Measurements from ENCODE around the gene FIBP.
"Not testable (repeated sequence)": the region's sequence is repeated elsewhere in the genome, so short reads cannot be mapped to it uniquely, and the experiment has no call there.

FIBP gene

GRCh38 chr11:65859812-65860277 is 28.4 kb downstream of the FIBP start:
- no peak for DNase-seq (ENCODE audit: low read depth in 3 of 3)

- DNase-seq (ENCODE audit: low read depth in 3 of 3) = peak; percentile 96 to 99 (median 99)
Measured at GRCh38 chr11:65859095-65859811, 29.0 kb downstream of the FIBP start.

GRCh38 chr11:65858681-65859087 is 29.6 kb downstream of the FIBP start:
- no peak for DNase-seq (ENCODE audit: low read depth in 3 of 3)

GRCh38 chr11:65857853-65858680 is 30.2 kb downstream of the FIBP start, which contains the start of gene CFL1:
Gene CFL1 (minus strand): TSS chr11:65858180. CDS start chr11:65858099, 81 bp downstream.
- peak; percentile 94 to 98 (median 96) for DNase-seq (ENCODE audit: low read depth in 3 of 3)

- peak in 1 of 3 donors; percentile 32 for DNase-seq (ENCODE audit: low read depth in 3 of 3)
Measured at GRCh38 chr11:65857500-65857852, 30.8 kb downstream of the FIBP start.

- DNase-seq (ENCODE audit: low read depth in 3 of 3) = peak; percentile 65 to 83 (median 72)
Measured at GRCh38 chr11:65856689-65857499, 31.4 kb downstream of the FIBP start.

- DNase-seq (ENCODE audit: low read depth in 3 of 3) = no peak
Measured at GRCh38 chr11:65855927-65856363, 32.3 kb downstream of the FIBP start.

GRCh38 chr11:65854852-65855837 is 33.1 kb downstream of the FIBP start:
- no peak for DNase-seq (ENCODE audit: low read depth in 3 of 3)

GRCh38 chr11:65854161-65854592 is 34.1 kb downstream of the FIBP start:
- no peak for DNase-seq (ENCODE audit: low read depth in 3 of 3)

GRCh38 chr11:65853246-65853979 is 34.9 kb downstream of the FIBP start:
- DNase-seq (ENCODE audit: low read depth in 3 of 3) = no peak

- DNase-seq (ENCODE audit: low read depth in 3 of 3) = no peak
Measured at GRCh38 chr11:65852508-65853245, 35.6 kb downstream of the FIBP start.

GRCh38 chr11:65851811-65852507 is 36.3 kb downstream of the FIBP start:
- DNase-seq (ENCODE audit: low read depth in 3 of 3) = no peak

GRCh38 chr11:65851083-65851579 is 37.1 kb downstream of the FIBP start:
- DNase-seq (ENCODE audit: low read depth in 3 of 3) = no peak

GRCh38 chr11:65850217-65851082 is 37.8 kb downstream of the FIBP start:
- DNase-seq (ENCODE audit: low read depth in 3 of 3) = no peak

- no peak for DNase-seq (ENCODE audit: low read depth in 3 of 3)
Measured at GRCh38 chr11:65849771-65850216, 38.5 kb downstream of the FIBP start.

GRCh38 chr11:65849366-65849765 is 38.9 kb downstream of the FIBP start:
- DNase-seq (ENCODE audit: low read depth in 3 of 3) = no peak

GRCh38 chr11:65848693-65849092 is 39.6 kb downstream of the FIBP start:
- DNase-seq (ENCODE audit: low read depth in 3 of 3) = not testable (repeated sequence)

All from stimulated activated CD4-positive, alpha-beta T cell treated with anti-CD3 and anti-CD28 coated beads, TNF-alpha, amount 100 ng/mL, for 48 hours (primary cell).